ENCODE measurements around the gene FER1L5. TPM values are rescaled to one million over a fixed set of nuclear protein-coding genes. Genes with fewer than 3 reads are reported as not detected.
A peak's percentile ranks its signal among the peaks of the same experiment; 100 is the strongest.

The FER1L5 gene
- 0.71 TPM for total RNA-seq

GRCh38 chr2:96642564-96643360 lies at the start of gene FER1L5:
Gene FER1L5 (plus strand): TSS chr2:96642764. CDS start chr2:96642837, 73 bp downstream.
- DNase-seq (ENCODE audit: low spot score): no peak
- intact Hi-C loops (cut with DNase I): no loop called here
- no peak for ATAC-seq

GRCh38 chr2:96594282-96594681 lies 48.3 kb upstream of the FER1L5 start:
- intact Hi-C loops (cut with DNase I): no loop called here
- no peak for ATAC-seq
- DNase-seq (ENCODE audit: low spot score): no peak

- DNase-seq (ENCODE audit: low spot score) (no peak), ATAC-seq (no peak)
- intact Hi-C loops (cut with DNase I): no loop called here
Observed at GRCh38 chr2:96594691-96595152, 47.8 kb upstream of the FER1L5 start.

GRCh38 chr2:96596596-96596995 lies 46.0 kb upstream of the FER1L5 start:
- ATAC-seq (no peak), DNase-seq (ENCODE audit: low spot score) (no peak)
- intact Hi-C loops (cut with DNase I): no loop called here

GRCh38 chr2:96599941-96600340 lies 42.6 kb upstream of the FER1L5 start:
- intact Hi-C loops (cut with DNase I): no loop called here

GRCh38 chr2:96601382-96602292 lies 40.9 kb upstream of the FER1L5 start:
- ATAC-seq: no peak
- intact Hi-C loops (cut with DNase I): no loop called here
- DNase-seq (ENCODE audit: low spot score): no peak

More at GRCh38 chr2:96599941-96600340, 42.6 kb upstream of the FER1L5 start:
- no peak for DNase-seq (ENCODE audit: low spot score)
- ATAC-seq: no peak

- DNase-seq (ENCODE audit: low spot score): no peak
- intact Hi-C loops (cut with DNase I): no loop called here
- no peak for ATAC-seq
Observed at GRCh38 chr2:96602330-96602823, 40.2 kb upstream of the FER1L5 start.

GRCh38 chr2:96604104-96604503 lies 38.5 kb upstream of the FER1L5 start:
- intact Hi-C loops (cut with DNase I): no loop called here
- no peak for DNase-seq (ENCODE audit: low spot score)

GRCh38 chr2:96608469-96609455 lies 33.8 kb upstream of the FER1L5 start:
- intact Hi-C loops (cut with DNase I): no loop called here
- no peak for DNase-seq (ENCODE audit: low spot score)
- ATAC-seq: peak; percentile 44

More at GRCh38 chr2:96604104-96604503, 38.5 kb upstream of the FER1L5 start:
- ATAC-seq: no peak

GRCh38 chr2:96616128-96616527 lies 26.4 kb upstream of the FER1L5 start:
- intact Hi-C loops (cut with DNase I): no loop called here
- no peak for ATAC-seq
- no peak for DNase-seq (ENCODE audit: low spot score)

- intact Hi-C loops (cut with DNase I): no loop called here
- ATAC-seq (no peak), DNase-seq (ENCODE audit: low spot score) (no peak)
Observed at GRCh38 chr2:96616535-96616934, 26.0 kb upstream of the FER1L5 start.

GRCh38 chr2:96617012-96617411 lies 25.6 kb upstream of the FER1L5 start:
- DNase-seq (ENCODE audit: low spot score): no peak
- no peak for ATAC-seq
- intact Hi-C loops (cut with DNase I): no loop called here

- ATAC-seq: peak; percentile 88
- intact Hi-C loops (cut with DNase I): no loop called here
- no peak for DNase-seq (ENCODE audit: low spot score)
Observed at GRCh38 chr2:96618596-96619283, 23.8 kb upstream of the FER1L5 start.

- ATAC-seq: no peak
Observed at GRCh38 chr2:96622544-96622943, 20.0 kb upstream of the FER1L5 start.

GRCh38 chr2:96623116-96623515 lies 19.4 kb upstream of the FER1L5 start:
- intact Hi-C loops (cut with DNase I): no loop called here
- no peak for DNase-seq (ENCODE audit: low spot score)
- no peak for ATAC-seq

More at GRCh38 chr2:96622544-96622943, 20.0 kb upstream of the FER1L5 start:
- intact Hi-C loops (cut with DNase I): no loop called here
- DNase-seq (ENCODE audit: low spot score): no peak

- ATAC-seq (peak; percentile 55), DNase-seq (ENCODE audit: low spot score) (no peak)
- intact Hi-C loops (cut with DNase I): no loop called here
Observed at GRCh38 chr2:96625571-96626552, 16.7 kb upstream of the FER1L5 start.

- intact Hi-C loops (cut with DNase I): no loop called here
- DNase-seq (ENCODE audit: low spot score): no peak
- peak; percentile 67 for ATAC-seq
Observed at GRCh38 chr2:96626553-96626942, 16.0 kb upstream of the FER1L5 start.
